C4-2B (cell line): Measurements from ENCODE around the gene PDHA1.
A peak's percentile ranks its signal among the peaks of the same experiment; 100 is the strongest.

Experiments used
- H3K27ac ChIP-seq: fragments of 450-650 bp; 2 replicates; pipeline ENCODE4 v1.5.1; 2017
- CTCF ChIP-seq: fragments of 450-650 bp; conservative IDR thresholded peaks from 2 replicates; pipeline ENCODE4 v1.5.1; 2017; ENCODE audit warnings: mild to moderate bottlenecking
- ZFX ChIP-seq: fragments of 450-650 bp; IDR thresholded peaks from 2 replicates; pipeline ENCODE4 v1.6.1; 2017

Gene PDHA1

GRCh38 chrX:19343535-19344408 lies at the start of gene PDHA1:
Gene PDHA1, plus strand, starts transcription at chrX:19343927. Its CDS starts 111 bp downstream, at chrX:19344038.
- TF ChIP-seq CTCF = no peak
- TF ChIP-seq ZFX = peak; percentile 42
- peak within 1 kb of the TSS; percentile 93 for H3K27ac ChIP-seq

DNA sequence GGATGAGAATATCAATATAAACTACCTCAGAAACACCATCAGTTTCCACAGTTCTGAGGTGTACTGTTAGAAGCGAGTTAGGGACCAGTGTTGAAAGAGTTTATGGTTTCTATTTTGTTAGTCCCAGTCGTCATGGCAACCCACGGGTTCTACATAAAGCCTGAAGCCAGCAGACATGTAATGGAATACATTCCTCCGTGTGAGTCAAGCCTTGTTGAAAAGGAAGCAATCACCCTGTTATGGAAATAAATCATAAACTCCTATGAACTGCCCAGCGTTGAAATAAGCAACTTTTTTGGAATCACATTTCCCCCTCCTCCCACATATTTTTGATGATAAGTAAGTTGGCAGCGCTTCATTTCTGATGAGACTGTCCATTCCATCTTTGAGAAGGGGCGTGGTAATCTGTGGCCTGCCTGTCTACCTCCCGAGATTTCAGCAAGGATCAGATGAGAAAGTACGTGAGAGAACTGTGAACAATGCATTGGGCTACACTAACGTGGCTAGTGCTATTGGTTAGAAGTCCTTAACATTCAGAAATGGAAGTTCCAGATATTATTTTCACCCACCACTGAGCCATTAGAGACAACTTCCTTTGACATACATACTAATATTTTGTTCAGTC lies 40.4 kb upstream of the PDHA1 start:
- no peak overlapping the region for H3K27ac ChIP-seq
- TF ChIP-seq ZFX = no peak

GRCh38 chrX:19326567-19326966 lies 17.2 kb upstream of the PDHA1 start:
- H3K27ac ChIP-seq = no peak overlapping the region
- TF ChIP-seq CTCF = no peak
- no peak for TF ChIP-seq ZFX

DNA sequence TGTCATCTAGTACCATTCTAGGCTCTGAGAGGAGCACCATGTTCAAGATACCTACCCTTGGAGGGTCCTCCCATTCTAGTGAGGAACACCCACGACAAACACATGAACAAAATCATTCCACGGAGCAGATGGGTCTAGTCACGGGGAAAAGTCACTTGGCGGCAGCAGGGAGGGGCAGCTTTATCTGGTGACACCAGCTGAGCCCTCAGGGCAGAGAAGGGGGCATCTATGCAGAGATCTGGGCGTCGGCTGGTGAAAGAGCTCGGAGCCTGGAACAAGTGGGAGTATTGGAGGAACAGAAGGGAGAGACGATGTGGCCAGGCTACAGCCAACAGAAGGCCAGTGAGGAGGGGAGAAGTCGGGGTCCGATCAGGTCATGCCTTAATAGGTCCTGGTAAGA lies 11.9 kb upstream of the PDHA1 start:
- no peak overlapping the region for H3K27ac ChIP-seq
- TF ChIP-seq CTCF (no peak), ZFX (no peak)

DNA sequence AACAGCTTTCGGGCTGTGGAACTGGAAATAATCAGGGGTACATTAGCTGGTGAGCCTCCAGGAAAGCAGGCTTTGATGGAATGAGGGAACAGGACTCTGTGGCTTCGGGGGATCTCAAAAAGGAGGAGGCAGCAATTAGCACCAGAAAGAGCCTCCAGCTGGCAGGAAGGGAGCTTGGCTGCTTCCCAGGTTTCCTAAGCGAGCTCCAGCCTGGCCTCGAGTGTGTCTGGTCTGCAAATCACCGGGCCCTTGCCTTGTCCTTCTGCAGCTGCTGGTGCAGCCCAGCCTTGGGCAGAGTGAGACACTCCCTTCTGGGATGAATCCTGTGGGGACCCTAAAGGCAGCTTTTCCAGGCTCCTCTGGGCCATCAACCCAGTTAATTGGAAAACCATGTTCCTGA lies 10.7 kb upstream of the PDHA1 start:
- H3K27ac ChIP-seq = no peak overlapping the region
- no peak for TF ChIP-seq ZFX
- no peak for TF ChIP-seq CTCF

GRCh38 chrX:19334945-19335626 lies 8.6 kb upstream of the PDHA1 start:
- H3K27ac ChIP-seq = no peak overlapping the region
- TF ChIP-seq CTCF (no peak; the same call in 1 of the 2 replicates), ZFX (no peak)

- TF ChIP-seq CTCF = no peak
- no peak for TF ChIP-seq ZFX
- H3K27ac ChIP-seq = no peak overlapping the region
Measured at GRCh38 chrX:19342331-19342906, 1.3 kb upstream of the PDHA1 start.
